MCF 10A (cell line): ENCODE results near the gene TTC23. TPM values are rescaled to one million over a fixed set of nuclear protein-coding genes. Genes with fewer than 3 reads are reported as not detected.

Experiments used
- BruUV-seq: library from RNA; stranded (reverse); fragments of 400-500 nt; replicated peaks from 2 replicates; lab custom pipeline; 2021; lab: Mats Ljungman, UMichigan
- CTCF ChIA-PET: fragments of 300-600 bp; sonication (Branson Sonifier 250); formaldehyde crosslinking; extraction: SDS; loops from one replicate; lab custom pipeline; 2021; ENCODE audit warnings: antibody characterized with exemption, inconsistent platforms; lab: Yijun Ruan, JAX
- POLR2A ChIA-PET: fragments of 300-600, 350-650 bp; sonication (Branson Sonifier 250); formaldehyde crosslinking; extraction: SDS; loops from one replicate; lab custom pipeline; 2020; ENCODE audit warnings: antibody characterized with exemption, inconsistent platforms; lab: Yijun Ruan, JAX
- DNase-seq: peaks from one replicate; pipeline ENCODE4 v3.0.0-alpha.2; 2018; ENCODE audit not compliant: unreplicated experiment
- H3K27ac Mint-ChIP-seq: one replicate; pipeline ENCODE4 v1.8.0; 2022; ENCODE audit warnings: mild to moderate bottlenecking, low read depth, mixed read lengths; ENCODE audit not compliant: unreplicated experiment
- H3K27me3 Mint-ChIP-seq: one replicate; pipeline ENCODE4 v1.8.0; 2022; ENCODE audit warnings: mixed read lengths; ENCODE audit not compliant: insufficient read depth, unreplicated experiment
- H3K36me3 Mint-ChIP-seq: one replicate; pipeline ENCODE4 v1.8.0; 2022; ENCODE audit warnings: mild to moderate bottlenecking, moderate library complexity, mixed read lengths; ENCODE audit not compliant: insufficient read depth, unreplicated experiment
- H3K4me1 Mint-ChIP-seq: one replicate; pipeline ENCODE4 v1.8.0; 2022; ENCODE audit warnings: mixed read lengths; ENCODE audit not compliant: insufficient read depth, unreplicated experiment
- H3K4me3 Mint-ChIP-seq: one replicate; pipeline ENCODE4 v1.8.0; 2022; ENCODE audit warnings: mild to moderate bottlenecking, moderate library complexity, mixed read lengths; ENCODE audit not compliant: unreplicated experiment
- H3K9me3 Mint-ChIP-seq: one replicate; pipeline ENCODE4 v1.8.0; 2022; ENCODE audit warnings: mixed read lengths; ENCODE audit not compliant: unreplicated experiment
- intact Hi-C: fragments of 100-400 bp; cut with micrococcal nuclease; formaldehyde crosslinking; loops from 2 replicates; pipeline ENCODE4 v1.14.1; 2022
- total RNA-seq: library from RNA; stranded (reverse); gene quantifications from 2 replicates; pipeline ENCODE4 v1.2.3, GENCODE V29; 2022
- TF ChIP-seq, protein P1 (sequence below): fragments of 200-600 bp; IDR thresholded peaks from one replicate; pipeline ENCODE4 v1.8.0; 2022; ENCODE audit warnings: antibody characterized with exemption, mild to moderate bottlenecking; ENCODE audit not compliant: unreplicated experiment

Gene TTC23
- total RNA-seq, 1 experiment from 2014 or later: 15.1 TPM

DNA sequence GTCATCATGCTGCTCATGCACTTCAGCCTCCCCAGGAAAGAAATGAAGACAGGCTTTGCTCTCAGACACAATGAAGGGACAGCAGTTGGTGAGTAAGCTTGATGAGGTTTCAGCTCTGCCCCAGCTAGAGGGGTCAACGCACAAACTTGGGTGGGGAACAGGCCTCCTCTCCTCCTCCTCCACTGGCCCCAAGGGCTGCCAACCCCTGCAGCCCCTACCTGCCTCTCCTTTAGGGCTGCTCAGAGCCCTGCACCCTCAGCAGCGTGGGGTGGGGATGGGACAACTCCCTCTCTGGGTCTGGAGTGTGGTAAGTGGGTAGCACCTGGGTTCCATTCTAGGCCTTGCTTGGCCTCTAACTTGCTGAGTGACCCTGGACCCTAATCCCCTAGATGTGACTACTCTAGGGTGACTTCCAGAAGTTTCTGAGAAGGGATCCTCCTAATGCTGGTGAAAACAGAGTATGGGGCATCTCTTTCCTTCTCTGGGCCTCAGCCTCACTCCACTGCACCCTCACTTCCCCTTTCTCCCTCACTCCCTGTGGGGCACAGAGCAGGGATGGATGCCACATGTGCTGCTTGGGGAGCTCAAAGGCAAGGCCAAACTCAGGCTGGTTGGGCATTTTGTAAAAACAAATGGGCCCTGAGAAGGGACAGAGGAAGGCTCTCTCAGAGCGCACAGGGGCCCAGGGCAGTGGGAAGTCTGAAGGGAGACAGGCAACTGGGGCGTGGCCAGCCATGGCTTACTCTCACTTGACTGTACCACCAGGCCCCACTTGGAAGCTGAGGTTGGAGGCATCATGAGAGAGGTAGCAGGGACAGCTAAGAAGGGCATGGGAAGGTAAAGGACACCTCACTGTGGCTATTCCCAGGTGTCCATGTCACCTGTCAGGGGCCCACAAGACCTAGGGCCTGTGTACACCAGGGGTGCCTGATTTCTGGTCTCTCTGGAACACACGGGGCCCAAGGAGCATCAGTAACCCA, 80.5 kb downstream of the TTC23 start:
- peaks cover 30% of the 10 kb centered on the region for H3K36me3 Mint-ChIP-seq
- H3K9me3 Mint-ChIP-seq: no peaks in the 10 kb centered on the region
- CTCF ChIA-PET: interaction anchor here (0.9 kb wide), 1 partner anchor 45 kb away, joined by 3 read pairs; no protein-coding TSS in a partner anchor
- H3K27me3 Mint-ChIP-seq: no peaks in the 10 kb centered on the region
- no peak overlapping the region for H3K4me3 Mint-ChIP-seq
- no peak overlapping the region for H3K27ac Mint-ChIP-seq
- H3K4me1 Mint-ChIP-seq: no peaks in the 10 kb centered on the region
- POLR2A ChIA-PET: interaction anchor here (0.7 to 1.0 kb wide), 2 partner anchors 9 to 20 kb away, joined by 3 read pairs; no protein-coding TSS in a partner anchor
- TF ChIP-seq, protein P1, sequence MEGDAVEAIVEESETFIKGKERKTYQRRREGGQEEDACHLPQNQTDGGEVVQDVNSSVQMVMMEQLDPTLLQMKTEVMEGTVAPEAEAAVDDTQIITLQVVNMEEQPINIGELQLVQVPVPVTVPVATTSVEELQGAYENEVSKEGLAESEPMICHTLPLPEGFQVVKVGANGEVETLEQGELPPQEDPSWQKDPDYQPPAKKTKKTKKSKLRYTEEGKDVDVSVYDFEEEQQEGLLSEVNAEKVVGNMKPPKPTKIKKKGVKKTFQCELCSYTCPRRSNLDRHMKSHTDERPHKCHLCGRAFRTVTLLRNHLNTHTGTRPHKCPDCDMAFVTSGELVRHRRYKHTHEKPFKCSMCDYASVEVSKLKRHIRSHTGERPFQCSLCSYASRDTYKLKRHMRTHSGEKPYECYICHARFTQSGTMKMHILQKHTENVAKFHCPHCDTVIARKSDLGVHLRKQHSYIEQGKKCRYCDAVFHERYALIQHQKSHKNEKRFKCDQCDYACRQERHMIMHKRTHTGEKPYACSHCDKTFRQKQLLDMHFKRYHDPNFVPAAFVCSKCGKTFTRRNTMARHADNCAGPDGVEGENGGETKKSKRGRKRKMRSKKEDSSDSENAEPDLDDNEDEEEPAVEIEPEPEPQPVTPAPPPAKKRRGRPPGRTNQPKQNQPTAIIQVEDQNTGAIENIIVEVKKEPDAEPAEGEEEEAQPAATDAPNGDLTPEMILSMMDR: no peak
- intact Hi-C loops: no loop called here
- DNase-seq: no peak
- no TSS peak for BruUV-seq

- H3K9me3 Mint-ChIP-seq: no peaks in the 10 kb centered on the region
- TF ChIP-seq, protein P1: no peak
- POLR2A ChIA-PET: no interaction called here
- H3K4me3 Mint-ChIP-seq: no peak overlapping the region
- DNase-seq: no peak
- peaks cover 25% of the 10 kb centered on the region for H3K36me3 Mint-ChIP-seq
- intact Hi-C loops: no loop called here
- H3K4me1 Mint-ChIP-seq: no peaks in the 10 kb centered on the region
- CTCF ChIA-PET: no interaction called here
- no TSS peak for BruUV-seq
- H3K27me3 Mint-ChIP-seq: no peaks in the 10 kb centered on the region
- no peak overlapping the region for H3K27ac Mint-ChIP-seq
Measured at GRCh38 chr15:99167640-99168039, 81.7 kb downstream of the TTC23 start.

GRCh38 chr15:99167201-99167600, 82.2 kb downstream of the TTC23 start:
- DNase-seq: no peak
- BruUV-seq: no TSS peak
- Mint-ChIP-seq H3K27me3 (no peaks in the 10 kb centered on the region), H3K27ac (no peak overlapping the region), H3K36me3 (peaks cover 26% of the 10 kb centered on the region), H3K4me3 (no peak overlapping the region), H3K4me1 (no peaks in the 10 kb centered on the region), H3K9me3 (no peaks in the 10 kb centered on the region)
- TF ChIP-seq, protein P1: no peak
- ChIA-PET CTCF (no interaction called here), POLR2A (no interaction called here)
- intact Hi-C loops: no loop called here

- no peaks in the 10 kb centered on the region for H3K9me3 Mint-ChIP-seq
- DNase-seq: no peak
Measured at GRCh38 chr15:99165956-99166689, 83.3 kb downstream of the TTC23 start.

More at GRCh38 chr15:99165956-99166689, 83.3 kb downstream of the TTC23 start:
- no peak overlapping the region for H3K27ac Mint-ChIP-seq
- no peaks in the 10 kb centered on the region for H3K27me3 Mint-ChIP-seq
- POLR2A ChIA-PET: interaction anchor here (0.6 kb wide), 1 partner anchor 8 kb away, joined by 6 read pairs; no protein-coding TSS in a partner anchor
- H3K36me3 Mint-ChIP-seq: peaks cover 23% of the 10 kb centered on the region
- TF ChIP-seq, protein P1: no peak
- H3K4me1 Mint-ChIP-seq: no peaks in the 10 kb centered on the region
- BruUV-seq: no TSS peak
- H3K4me3 Mint-ChIP-seq: no peak overlapping the region
- CTCF ChIA-PET: no interaction called here
- intact Hi-C loops: no loop called here
